HepG2 (cell line): ENCODE data around the gene TBXAS1. TPM values are rescaled to one million over a fixed set of nuclear protein-coding genes. Genes with fewer than 3 reads are reported as not detected.
A peak's percentile ranks its signal among the peaks of the same experiment; 100 is the strongest.

Source experiments
- BCL6 ChIP-seq: IDR thresholded peaks from 2 replicates; pipeline ENCODE4 v1.6.1; 2016; ENCODE audit warnings: missing genetic modification reagents, missing compliant biosample characterization
- MIXL1 ChIP-seq: IDR thresholded peaks from 2 replicates; pipeline ENCODE4 v1.6.1; 2016
- MYC ChIP-seq: sonication (generic); formaldehyde crosslinking; IDR thresholded peaks from 2 replicates; pipeline ENCODE4 v1.9.0; 2021; ENCODE audit warnings: missing genetic modification reagents, borderline replicate concordance
- NONO ChIP-seq, 2 experiments: fragments of 450-650 bp in 1 of 2; sonication (generic) in 1 of 2; formaldehyde crosslinking in 1 of 2; IDR thresholded peaks in 1 of 2; conservative IDR thresholded peaks in 1 of 2; 2 replicates each; pipeline versions ENCODE4 v1.6.1 to v1.8.0; 2017 to 2022; ENCODE audit warnings: mild to moderate bottlenecking in 1 of 2, missing genetic modification reagents in 1 of 2, moderate library complexity in 1 of 2
- ZNF510 ChIP-seq: sonication (generic); formaldehyde crosslinking; IDR thresholded peaks from 2 replicates; pipeline ENCODE4 v1.4.0; 2020; ENCODE audit warnings: low read depth, mild to moderate bottlenecking, missing genetic modification reagents
- ZNF746 ChIP-seq: sonication (generic); formaldehyde crosslinking; IDR thresholded peaks from 2 replicates; pipeline ENCODE4 v1.8.0; 2022; ENCODE audit warnings: mild to moderate bottlenecking, missing genetic modification reagents
- ZNF75D ChIP-seq: sonication (generic); formaldehyde crosslinking; IDR thresholded peaks from 2 replicates; pipeline ENCODE4 v1.8.1; 2023; ENCODE audit warnings: missing genetic modification reagents, mild to moderate bottlenecking, borderline replicate concordance
- polyA plus RNA-seq, 8 experiments: library from polyadenylated mRNA; depleted of rRNA in 3 of 8; stranded (reverse) in 7 of 8; unstranded in 1 of 8; fragments of >200 nt; fragmentation: Illumina TruSeq in 4 of 8; extraction: Trizol in 4 of 8; gene quantifications; 2 replicates each; pipeline versions ENCODE4 v1.2.1 to v1.2.3, GENCODE V29; 2011 to 2016; ENCODE audit warnings: low read depth in 4 of 8, missing spikeins in 1 of 8, mixed read lengths in 1 of 8; ENCODE audit not compliant: insufficient read depth in 1 of 8
- total RNA-seq, 5 experiments: library from RNA; depleted of rRNA; stranded (reverse); fragments of >200 nt; fragmentation: Illumina TruSeq; extraction: Trizol; gene quantifications; 2 replicates each; pipeline ENCODE4 v1.2.3, GENCODE V29; 2016; ENCODE audit warnings: low read depth in 1 of 5
- TF ChIP-seq, protein P1 (sequence below): sonication (generic); formaldehyde crosslinking; IDR thresholded peaks from 2 replicates; pipeline ENCODE4 v1.8.0; 2022; ENCODE audit warnings: mild to moderate bottlenecking, missing genetic modification reagents, borderline replicate concordance
- TF ChIP-seq, protein P2 (sequence below): sonication (generic); formaldehyde crosslinking; conservative IDR thresholded peaks from 2 replicates; pipeline ENCODE4 v1.4.0; 2020; ENCODE audit warnings: mild to moderate bottlenecking, missing genetic modification reagents, moderate library complexity
- TF ChIP-seq, protein P3 (sequence below): IDR thresholded peaks from 2 replicates; pipeline ENCODE4 v1.6.1; 2016; ENCODE audit warnings: low read depth, control low read depth
- TF ChIP-seq, protein P4 (sequence below): sonication (generic); formaldehyde crosslinking; IDR thresholded peaks from 2 replicates; pipeline ENCODE4 v1.5.0; 2020; ENCODE audit warnings: mild to moderate bottlenecking, missing genetic modification reagents
- TF ChIP-seq, protein P5 (sequence below): sonication (generic); formaldehyde crosslinking; IDR thresholded peaks from 2 replicates; pipeline ENCODE4 v1.4.0; 2020; ENCODE audit warnings: mild to moderate bottlenecking, missing genetic modification reagents
- TF ChIP-seq, protein P6 (sequence below): sonication (generic); formaldehyde crosslinking; IDR thresholded peaks from 2 replicates; pipeline ENCODE4 v1.9.0; 2022; ENCODE audit warnings: low read depth, missing genetic modification reagents

Gene TBXAS1
- total and polyA plus RNA-seq, 2 of the 13 experiments (the other 11 are each of a cell fraction or from before 2014, with no cell fraction given): 4.0 to 4.9 TPM

DNA sequence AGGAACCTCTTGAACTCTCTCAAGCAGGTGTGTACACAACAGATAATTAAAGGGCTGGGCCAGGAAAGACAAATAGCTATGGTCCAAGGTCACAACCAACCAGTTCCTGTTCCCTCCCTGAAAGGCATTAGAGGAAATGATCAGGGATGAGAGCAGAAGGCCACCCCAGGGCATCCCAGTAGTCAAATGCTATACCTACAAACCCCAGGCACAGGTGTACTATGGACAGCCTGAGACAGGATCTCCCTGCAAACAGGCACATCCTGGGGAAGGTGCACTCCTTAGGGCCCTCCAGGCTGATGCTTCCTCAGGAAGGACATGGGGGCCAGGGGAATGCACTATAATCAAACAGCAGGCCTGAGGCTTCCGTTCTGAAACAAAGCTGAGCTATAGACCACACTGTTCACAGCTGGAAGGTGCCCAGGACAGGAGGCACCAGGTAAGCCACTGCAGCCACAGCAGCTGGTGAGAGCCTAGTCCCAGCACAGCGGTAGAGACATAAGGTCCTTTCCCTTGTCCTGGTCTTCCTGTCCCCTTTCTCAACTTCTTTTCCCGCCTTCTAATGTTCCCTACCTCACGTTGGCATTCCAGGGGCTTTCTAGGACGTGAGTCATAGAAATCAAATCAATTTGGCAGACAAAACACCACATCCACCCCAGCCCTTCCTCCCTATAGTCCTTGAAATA lies 220.4 kb downstream of the TBXAS1 start (continued):
- no peak for TF ChIP-seq NONO (IDR thresholded peaks at IDR 0.05)
- peak; percentile 84 for TF ChIP-seq NONO (CRISPR knock-in tag; conservative IDR thresholded peaks at IDR 0.05)
- peak; percentile 40; the same call in 1 of the 2 replicates for TF ChIP-seq MYC (CRISPR knock-in tag)
- peak; percentile 98 for TF ChIP-seq BCL6 (CRISPR knock-in tag)
- TF ChIP-seq, protein P1, sequence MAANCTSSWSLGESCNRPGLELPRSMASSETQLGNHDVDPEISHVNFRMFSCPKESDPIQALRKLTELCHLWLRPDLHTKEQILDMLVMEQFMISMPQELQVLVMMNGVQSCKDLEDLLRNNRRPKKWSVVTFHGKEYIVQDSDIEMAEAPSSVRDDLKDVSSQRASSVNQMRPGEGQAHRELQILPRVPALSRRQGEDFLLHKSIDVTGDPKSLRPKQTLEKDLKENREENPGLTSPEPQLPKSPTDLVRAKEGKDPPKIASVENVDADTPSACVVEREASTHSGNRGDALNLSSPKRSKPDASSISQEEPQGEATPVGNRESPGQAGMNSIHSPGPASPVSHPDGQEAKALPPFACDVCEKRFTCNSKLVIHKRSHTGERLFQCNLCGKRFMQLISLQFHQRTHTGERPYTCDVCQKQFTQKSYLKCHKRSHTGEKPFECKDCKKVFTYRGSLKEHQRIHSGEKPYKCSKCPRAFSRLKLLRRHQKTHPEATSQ: peak; percentile 89; the same call in 1 of the 2 replicates
- TF ChIP-seq, protein P2, sequence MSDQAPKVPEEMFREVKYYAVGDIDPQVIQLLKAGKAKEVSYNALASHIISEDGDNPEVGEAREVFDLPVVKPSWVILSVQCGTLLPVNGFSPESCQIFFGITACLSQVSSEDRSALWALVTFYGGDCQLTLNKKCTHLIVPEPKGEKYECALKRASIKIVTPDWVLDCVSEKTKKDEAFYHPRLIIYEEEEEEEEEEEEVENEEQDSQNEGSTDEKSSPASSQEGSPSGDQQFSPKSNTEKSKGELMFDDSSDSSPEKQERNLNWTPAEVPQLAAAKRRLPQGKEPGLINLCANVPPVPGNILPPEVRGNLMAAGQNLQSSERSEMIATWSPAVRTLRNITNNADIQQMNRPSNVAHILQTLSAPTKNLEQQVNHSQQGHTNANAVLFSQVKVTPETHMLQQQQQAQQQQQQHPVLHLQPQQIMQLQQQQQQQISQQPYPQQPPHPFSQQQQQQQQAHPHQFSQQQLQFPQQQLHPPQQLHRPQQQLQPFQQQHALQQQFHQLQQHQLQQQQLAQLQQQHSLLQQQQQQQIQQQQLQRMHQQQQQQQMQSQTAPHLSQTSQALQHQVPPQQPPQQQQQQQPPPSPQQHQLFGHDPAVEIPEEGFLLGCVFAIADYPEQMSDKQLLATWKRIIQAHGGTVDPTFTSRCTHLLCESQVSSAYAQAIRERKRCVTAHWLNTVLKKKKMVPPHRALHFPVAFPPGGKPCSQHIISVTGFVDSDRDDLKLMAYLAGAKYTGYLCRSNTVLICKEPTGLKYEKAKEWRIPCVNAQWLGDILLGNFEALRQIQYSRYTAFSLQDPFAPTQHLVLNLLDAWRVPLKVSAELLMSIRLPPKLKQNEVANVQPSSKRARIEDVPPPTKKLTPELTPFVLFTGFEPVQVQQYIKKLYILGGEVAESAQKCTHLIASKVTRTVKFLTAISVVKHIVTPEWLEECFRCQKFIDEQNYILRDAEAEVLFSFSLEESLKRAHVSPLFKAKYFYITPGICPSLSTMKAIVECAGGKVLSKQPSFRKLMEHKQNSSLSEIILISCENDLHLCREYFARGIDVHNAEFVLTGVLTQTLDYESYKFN (CRISPR knock-in tag): peak; percentile 100
- TF ChIP-seq ZNF746: peak; percentile 70; the same call in 1 of the 2 replicates
- TF ChIP-seq, protein P3, sequence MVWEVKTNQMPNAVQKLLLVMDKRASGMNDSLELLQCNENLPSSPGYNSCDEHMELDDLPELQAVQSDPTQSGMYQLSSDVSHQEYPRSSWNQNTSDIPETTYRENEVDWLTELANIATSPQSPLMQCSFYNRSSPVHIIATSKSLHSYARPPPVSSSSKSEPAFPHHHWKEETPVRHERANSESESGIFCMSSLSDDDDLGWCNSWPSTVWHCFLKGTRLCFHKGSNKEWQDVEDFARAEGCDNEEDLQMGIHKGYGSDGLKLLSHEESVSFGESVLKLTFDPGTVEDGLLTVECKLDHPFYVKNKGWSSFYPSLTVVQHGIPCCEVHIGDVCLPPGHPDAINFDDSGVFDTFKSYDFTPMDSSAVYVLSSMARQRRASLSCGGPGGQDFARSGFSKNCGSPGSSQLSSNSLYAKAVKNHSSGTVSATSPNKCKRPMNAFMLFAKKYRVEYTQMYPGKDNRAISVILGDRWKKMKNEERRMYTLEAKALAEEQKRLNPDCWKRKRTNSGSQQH (CRISPR knock-in tag): 0 out of 2 replicates have a peak, but pooled peaks have one; percentile 42
- TF ChIP-seq, protein P4, sequence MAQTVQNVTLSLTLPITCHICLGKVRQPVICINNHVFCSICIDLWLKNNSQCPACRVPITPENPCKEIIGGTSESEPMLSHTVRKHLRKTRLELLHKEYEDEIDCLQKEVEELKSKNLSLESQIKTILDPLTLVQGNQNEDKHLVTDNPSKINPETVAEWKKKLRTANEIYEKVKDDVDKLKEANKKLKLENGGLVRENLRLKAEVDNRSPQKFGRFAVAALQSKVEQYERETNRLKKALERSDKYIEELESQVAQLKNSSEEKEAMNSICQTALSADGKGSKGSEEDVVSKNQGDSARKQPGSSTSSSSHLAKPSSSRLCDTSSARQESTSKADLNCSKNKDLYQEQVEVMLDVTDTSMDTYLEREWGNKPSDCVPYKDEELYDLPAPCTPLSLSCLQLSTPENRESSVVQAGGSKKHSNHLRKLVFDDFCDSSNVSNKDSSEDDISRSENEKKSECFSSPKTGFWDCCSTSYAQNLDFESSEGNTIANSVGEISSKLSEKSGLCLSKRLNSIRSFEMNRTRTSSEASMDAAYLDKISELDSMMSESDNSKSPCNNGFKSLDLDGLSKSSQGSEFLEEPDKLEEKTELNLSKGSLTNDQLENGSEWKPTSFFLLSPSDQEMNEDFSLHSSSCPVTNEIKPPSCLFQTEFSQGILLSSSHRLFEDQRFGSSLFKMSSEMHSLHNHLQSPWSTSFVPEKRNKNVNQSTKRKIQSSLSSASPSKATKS (CRISPR knock-in tag): peak; percentile 57; the same call in 1 of the 2 replicates
- TF ChIP-seq, protein P5, sequence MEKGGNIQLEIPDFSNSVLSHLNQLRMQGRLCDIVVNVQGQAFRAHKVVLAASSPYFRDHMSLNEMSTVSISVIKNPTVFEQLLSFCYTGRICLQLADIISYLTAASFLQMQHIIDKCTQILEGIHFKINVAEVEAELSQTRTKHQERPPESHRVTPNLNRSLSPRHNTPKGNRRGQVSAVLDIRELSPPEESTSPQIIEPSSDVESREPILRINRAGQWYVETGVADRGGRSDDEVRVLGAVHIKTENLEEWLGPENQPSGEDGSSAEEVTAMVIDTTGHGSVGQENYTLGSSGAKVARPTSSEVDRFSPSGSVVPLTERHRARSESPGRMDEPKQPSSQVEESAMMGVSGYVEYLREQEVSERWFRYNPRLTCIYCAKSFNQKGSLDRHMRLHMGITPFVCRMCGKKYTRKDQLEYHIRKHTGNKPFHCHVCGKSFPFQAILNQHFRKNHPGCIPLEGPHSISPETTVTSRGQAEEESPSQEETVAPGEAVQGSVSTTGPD (CRISPR knock-in tag): no peak
- TF ChIP-seq, protein P6, sequence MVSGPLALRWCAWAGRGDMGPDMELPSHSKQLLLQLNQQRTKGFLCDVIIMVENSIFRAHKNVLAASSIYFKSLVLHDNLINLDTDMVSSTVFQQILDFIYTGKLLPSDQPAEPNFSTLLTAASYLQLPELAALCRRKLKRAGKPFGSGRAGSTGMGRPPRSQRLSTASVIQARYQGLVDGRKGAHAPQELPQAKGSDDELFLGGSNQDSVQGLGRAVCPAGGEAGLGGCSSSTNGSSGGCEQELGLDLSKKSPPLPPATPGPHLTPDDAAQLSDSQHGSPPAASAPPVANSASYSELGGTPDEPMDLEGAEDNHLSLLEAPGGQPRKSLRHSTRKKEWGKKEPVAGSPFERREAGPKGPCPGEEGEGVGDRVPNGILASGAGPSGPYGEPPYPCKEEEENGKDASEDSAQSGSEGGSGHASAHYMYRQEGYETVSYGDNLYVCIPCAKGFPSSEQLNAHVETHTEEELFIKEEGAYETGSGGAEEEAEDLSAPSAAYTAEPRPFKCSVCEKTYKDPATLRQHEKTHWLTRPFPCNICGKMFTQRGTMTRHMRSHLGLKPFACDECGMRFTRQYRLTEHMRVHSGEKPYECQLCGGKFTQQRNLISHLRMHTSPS: peak; percentile 79; the same call in 1 of the 2 replicates
- TF ChIP-seq ZNF75D (CRISPR knock-in tag): no peak
- TF ChIP-seq MIXL1 (CRISPR knock-in tag): peak; percentile 100
- peak; percentile 41; the same call in 1 of the 2 replicates for TF ChIP-seq ZNF510 (CRISPR knock-in tag)
